Mucosa of rectum (tissue), 2 donors: ENCODE results near the gene DPF3.

Experiments used
- H3K27ac ChIP-seq, 2 donors: one replicate each; pipeline ENCODE4 v1.7.0; 2013; ENCODE audit warnings: inconsistent platforms in 2 of 2, low read depth in 2 of 2, low read length in 2 of 2
- H3K27me3 ChIP-seq, 2 donors: one replicate each; pipeline ENCODE4 v1.7.0; 2013; ENCODE audit warnings: low read length in 2 of 2; ENCODE audit not compliant: control insufficient read depth in 2 of 2, insufficient read depth in 2 of 2
- H3K36me3 ChIP-seq, 2 donors: one replicate each; pipeline ENCODE4 v1.7.0; 2013; ENCODE audit warnings: low read length in 2 of 2; ENCODE audit not compliant: control insufficient read depth in 2 of 2, insufficient read depth in 2 of 2
- H3K4me1 ChIP-seq, 2 donors: one replicate each; pipeline ENCODE4 v1.7.0; 2013; ENCODE audit warnings: low read length in 2 of 2, mild to moderate bottlenecking in 1 of 2; ENCODE audit not compliant: control insufficient read depth in 2 of 2, insufficient read depth in 2 of 2
- H3K4me3 ChIP-seq, 2 donors: one replicate each; pipeline ENCODE4 v1.7.0; 2013; ENCODE audit warnings: low read length in 2 of 2
- H3K9ac ChIP-seq, 2 donors: one replicate each; pipeline ENCODE4 v1.7.0; 2013; ENCODE audit warnings: low read length in 2 of 2, low read depth in 1 of 2, mild to moderate bottlenecking in 1 of 2
- H3K9me3 ChIP-seq, 2 donors: one replicate each; pipeline ENCODE4 v1.7.0; 2013; ENCODE audit warnings: low read length in 2 of 2; ENCODE audit not compliant: control insufficient read depth in 2 of 2
- donor health status: healthy.
- donor health status: Normal muscosa, but diverticular disease.

The DPF3 gene

GRCh38 chr14:72740966-72741825, 152.7 kb downstream of the DPF3 start:
- no peaks in the 10 kb centered on the region for H3K27me3 ChIP-seq
- H3K4me1 ChIP-seq: no peaks in the 10 kb centered on the region
- H3K9ac ChIP-seq: no peak overlapping the region
- peaks cover 0 to 3% of the 10 kb centered on the region in 2 donors for H3K36me3 ChIP-seq
- no peak overlapping the region for H3K4me3 ChIP-seq
- no peaks in the 10 kb centered on the region for H3K9me3 ChIP-seq
- H3K27ac ChIP-seq: no peak overlapping the region

DNA sequence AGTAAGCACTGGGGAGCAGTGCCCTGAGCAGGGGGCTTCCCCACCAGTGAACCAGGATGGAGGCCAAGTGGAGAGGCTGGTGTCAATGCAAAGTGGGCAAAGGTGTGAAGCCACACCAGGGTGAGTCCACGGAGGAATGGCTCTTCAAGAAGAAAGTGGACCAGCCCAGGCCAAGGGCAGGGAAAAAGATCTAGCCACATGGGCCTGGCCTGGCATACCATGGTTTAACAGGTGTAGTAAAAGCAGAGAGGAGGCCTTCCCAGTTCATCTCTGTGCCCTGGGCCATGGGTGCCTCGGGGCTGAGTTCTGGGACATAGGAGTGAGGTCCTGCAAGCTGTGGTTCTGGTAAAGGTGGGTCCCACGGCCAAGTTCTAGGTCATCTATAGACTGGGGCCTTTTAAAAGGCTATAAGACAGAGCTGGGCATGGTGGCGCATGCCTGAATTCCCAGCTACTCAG, 153.4 kb downstream of the DPF3 start:
- Histone ChIP-seq H3K9ac (no peak overlapping the region), H3K27me3 (no peaks in the 10 kb centered on the region), H3K27ac (no peak overlapping the region), H3K9me3 (no peaks in the 10 kb centered on the region), H3K4me1 (no peaks in the 10 kb centered on the region), H3K36me3 (peaks cover 0 to 3% of the 10 kb centered on the region in 2 donors), H3K4me3 (no peak overlapping the region)

DNA sequence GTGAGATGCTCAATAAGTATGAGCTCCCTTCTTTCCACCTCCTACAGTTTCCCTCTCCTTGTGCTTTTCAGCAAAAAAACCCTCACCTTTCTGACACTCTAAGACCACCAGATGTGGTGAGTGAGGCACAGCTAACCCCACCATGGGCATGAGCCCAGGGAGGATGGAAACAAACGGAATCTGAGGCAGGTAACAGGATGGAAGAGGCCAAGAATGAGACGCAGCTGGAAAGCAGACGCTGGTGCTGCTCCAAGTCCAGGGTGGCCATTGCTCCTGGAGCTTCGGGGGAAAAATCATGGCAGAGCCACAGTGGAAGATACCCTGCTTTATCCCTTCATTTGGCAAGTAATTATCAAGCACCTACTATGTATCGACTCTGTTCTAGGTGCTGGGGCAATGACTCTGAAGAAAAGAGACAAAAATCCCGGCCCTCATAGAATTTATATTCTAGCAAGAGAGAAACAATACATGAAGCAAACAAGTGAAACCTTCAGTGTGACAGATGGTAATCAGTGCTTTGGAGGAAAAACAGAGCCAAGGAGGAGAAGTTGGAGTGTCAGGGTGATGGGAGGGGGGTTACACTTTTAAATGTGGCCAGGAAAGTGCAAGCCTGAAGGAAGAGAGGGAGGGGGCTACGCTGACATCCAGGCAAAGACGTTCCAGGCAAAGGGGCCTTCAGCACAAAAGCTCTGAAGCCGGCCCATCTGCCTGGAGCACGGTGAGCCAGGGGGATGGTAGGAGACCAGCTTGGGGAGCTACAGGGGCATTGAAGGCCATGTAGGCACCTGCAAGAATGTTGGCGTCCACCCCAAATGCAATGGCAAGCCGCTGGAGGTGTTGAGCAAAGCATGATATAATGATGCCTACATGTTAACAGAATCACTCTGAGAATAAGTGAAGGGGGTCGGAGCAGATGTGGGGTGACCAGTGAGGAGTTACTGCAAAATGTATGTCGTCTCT, 154.2 kb downstream of the DPF3 start:
- Histone ChIP-seq H3K27me3 (no peaks in the 10 kb centered on the region), H3K9me3 (no peaks in the 10 kb centered on the region), H3K4me1 (no peaks in the 10 kb centered on the region), H3K4me3 (no peak overlapping the region), H3K36me3 (peaks cover 0 to 3% of the 10 kb centered on the region in 2 donors), H3K9ac (no peak overlapping the region), H3K27ac (no peak overlapping the region)

GRCh38 chr14:72738161-72738611, 155.7 kb downstream of the DPF3 start:
- no peak overlapping the region for H3K9ac ChIP-seq

DNA sequence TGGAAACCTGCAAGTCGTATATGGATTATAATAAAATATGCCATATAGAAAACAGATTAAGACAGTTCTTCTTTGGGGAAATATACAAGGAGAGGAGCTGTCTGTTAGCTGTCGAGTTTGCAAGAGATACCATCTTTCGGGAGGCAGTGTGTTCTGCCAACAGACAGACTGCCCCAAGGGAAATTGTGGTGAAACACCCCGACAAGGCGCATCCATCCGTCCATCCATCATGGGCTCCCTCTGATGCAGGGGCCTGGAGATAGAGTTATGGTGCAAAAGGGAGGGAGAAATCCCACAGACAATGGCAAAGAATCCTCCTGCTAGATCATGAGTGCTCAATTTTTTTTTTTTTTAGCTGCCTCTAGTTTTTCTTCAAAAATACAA, 156.3 kb downstream of the DPF3 start:
- Histone ChIP-seq H3K9me3 (no peaks in the 10 kb centered on the region), H3K27me3 (no peaks in the 10 kb centered on the region), H3K27ac (no peak overlapping the region), H3K4me1 (no peaks in the 10 kb centered on the region), H3K4me3 (no peak overlapping the region), H3K36me3 (no peaks in the 10 kb centered on the region), H3K9ac (no peak overlapping the region)

More at GRCh38 chr14:72738161-72738611, 155.7 kb downstream of the DPF3 start:
- H3K36me3 ChIP-seq: no peaks in the 10 kb centered on the region
- no peaks in the 10 kb centered on the region for H3K27me3 ChIP-seq
- H3K4me3 ChIP-seq: no peak overlapping the region
- no peak overlapping the region for H3K27ac ChIP-seq
- H3K9me3 ChIP-seq: no peaks in the 10 kb centered on the region
- H3K4me1 ChIP-seq: no peaks in the 10 kb centered on the region

DNA sequence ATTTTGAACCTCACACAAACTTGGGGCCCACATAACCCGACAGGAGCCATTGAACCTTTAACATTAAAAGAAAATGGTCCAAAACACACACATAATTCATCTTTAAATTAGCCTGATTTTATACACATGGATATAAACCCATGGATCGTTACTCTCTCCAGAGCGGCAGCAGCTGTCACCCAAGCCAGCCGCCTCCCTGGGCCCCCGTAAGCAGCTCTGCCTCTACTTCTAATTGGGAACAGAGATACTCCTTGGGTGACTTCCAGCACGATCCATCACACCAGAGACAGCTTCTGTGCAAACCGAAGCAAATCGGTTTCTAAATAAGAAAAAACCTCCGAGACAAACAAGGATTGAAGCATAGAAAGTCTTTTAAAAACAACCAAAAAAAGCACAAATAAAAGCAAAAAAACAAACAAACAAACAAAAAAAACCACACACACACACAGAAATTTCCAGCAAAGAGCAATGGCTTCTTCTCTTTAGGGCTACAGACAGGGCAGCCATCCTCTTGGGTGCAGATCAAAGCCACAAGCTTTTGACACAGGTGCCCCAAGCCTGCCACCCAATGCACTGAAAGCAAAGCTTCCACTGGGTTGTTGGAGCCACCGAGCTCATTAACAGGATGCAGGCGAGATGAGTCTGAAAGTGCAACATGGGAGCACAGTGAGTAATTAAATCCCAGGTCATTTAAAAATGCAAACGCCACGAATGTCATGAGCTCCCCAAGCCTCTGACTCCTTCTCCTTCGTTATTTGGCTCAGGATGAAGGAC, 156.9 kb downstream of the DPF3 start:
- no peak overlapping the region for H3K27ac ChIP-seq
- H3K4me1 ChIP-seq: no peaks in the 10 kb centered on the region

GRCh38 chr14:72736308-72736707, 157.6 kb downstream of the DPF3 start:
- H3K9ac ChIP-seq: no peak overlapping the region
- no peaks in the 10 kb centered on the region for H3K36me3 ChIP-seq
- H3K9me3 ChIP-seq: no peaks in the 10 kb centered on the region
- H3K27ac ChIP-seq: no peak overlapping the region
- H3K4me3 ChIP-seq: no peak overlapping the region
- no peaks in the 10 kb centered on the region for H3K4me1 ChIP-seq
- H3K27me3 ChIP-seq: no peaks in the 10 kb centered on the region

More for the DNA sequence above, 156.9 kb downstream of the DPF3 start:
- Histone ChIP-seq H3K36me3 (no peaks in the 10 kb centered on the region), H3K9ac (no peak overlapping the region), H3K4me3 (no peak overlapping the region), H3K9me3 (no peaks in the 10 kb centered on the region), H3K27me3 (no peaks in the 10 kb centered on the region)

DNA sequence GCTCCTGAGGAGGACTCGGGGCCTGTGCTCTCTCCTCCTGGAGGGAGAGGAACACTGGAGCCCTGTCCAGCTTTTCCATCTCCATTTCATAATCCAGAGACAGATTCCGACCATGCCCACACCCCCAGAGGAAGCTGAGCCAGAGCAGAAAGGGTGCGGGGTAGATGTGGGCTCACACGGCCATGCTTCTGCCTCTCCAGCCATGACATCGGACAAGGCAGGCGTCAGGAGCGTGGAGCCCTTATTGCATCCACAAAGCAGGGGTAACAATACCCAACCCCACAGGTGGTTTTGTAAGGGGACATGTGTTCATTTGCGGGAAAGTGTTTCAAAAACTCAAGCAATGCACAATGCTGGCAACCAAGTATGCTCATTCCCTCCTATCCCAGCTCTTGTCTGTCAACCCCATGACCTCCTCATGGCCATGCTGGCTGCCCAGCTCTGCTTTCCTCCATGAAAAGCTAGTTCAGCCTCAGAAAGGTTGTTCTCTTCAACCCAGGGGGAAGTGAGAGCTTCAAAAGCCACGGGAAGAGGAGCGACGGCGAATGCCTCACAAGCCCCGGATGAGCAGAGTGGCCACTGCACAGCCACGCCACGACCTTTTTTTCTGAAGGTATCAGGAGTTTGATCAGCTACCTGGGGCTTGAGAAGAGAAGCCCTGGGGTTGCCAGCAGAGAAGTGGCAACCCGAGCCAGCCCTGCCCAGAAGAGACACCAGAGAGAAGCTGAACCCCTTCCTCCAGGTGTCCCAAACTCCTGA, 161.7 kb downstream of the DPF3 start:
- Histone ChIP-seq H3K36me3 (no peaks in the 10 kb centered on the region), H3K4me3 (no peak overlapping the region), H3K4me1 (no peaks in the 10 kb centered on the region), H3K9ac (no peak overlapping the region), H3K27ac (no peak overlapping the region), H3K9me3 (no peaks in the 10 kb centered on the region), H3K27me3 (no peaks in the 10 kb centered on the region)

DNA sequence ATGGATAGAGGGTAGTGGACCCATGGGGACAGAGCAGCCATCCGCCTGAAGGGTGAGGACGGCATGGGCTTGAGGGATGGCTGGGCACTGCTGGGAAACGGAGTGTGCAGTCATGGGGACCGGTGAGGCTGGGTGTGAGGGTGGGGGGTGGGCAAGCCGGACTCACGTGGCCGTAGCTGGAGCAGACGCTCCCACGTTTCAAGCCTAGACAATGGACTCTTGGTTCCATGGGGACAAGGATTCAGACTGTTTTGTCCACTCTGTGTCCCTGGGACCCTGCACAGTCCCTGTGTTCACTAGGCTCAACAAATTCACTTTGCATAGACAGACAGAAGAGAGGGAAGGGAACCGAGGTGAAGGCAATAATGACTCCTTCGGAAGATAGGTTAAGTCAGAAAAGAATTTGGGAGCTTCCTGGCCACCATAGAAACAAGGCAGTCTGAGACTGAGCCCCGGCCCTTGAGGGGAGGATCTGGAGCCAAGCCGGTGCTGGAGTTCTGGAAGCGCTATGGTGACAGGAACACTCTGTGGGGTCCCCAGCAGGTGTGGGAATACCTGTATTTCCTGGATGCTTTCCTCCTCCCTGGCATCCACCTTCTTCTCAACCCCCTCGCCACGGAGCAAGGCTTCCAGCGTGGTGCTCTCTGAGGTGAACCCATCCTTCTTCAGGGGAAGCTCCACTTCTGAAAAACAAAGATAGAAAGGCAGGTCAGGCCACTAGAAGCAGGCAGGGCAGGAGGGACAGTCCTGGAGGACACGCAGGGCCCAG, 162.5 kb downstream of the DPF3 start:
- Histone ChIP-seq H3K4me3 (no peak overlapping the region), H3K27me3 (no peaks in the 10 kb centered on the region)

More for the DNA sequence above, 162.5 kb downstream of the DPF3 start:
- Histone ChIP-seq H3K27ac (no peak overlapping the region), H3K9me3 (no peaks in the 10 kb centered on the region), H3K9ac (no peak overlapping the region), H3K36me3 (no peaks in the 10 kb centered on the region), H3K4me1 (no peaks in the 10 kb centered on the region)
